ENCODE data around the gene STXBP2. TPM values are rescaled to one million over a fixed set of nuclear protein-coding genes. Genes with fewer than 3 reads are reported as not detected.
A peak's percentile ranks its signal among the peaks of the same experiment; 100 is the strongest.

STXBP2 gene
- total RNA-seq, 2 donors from 2014 or later: 119 to 126 TPM

DNA sequence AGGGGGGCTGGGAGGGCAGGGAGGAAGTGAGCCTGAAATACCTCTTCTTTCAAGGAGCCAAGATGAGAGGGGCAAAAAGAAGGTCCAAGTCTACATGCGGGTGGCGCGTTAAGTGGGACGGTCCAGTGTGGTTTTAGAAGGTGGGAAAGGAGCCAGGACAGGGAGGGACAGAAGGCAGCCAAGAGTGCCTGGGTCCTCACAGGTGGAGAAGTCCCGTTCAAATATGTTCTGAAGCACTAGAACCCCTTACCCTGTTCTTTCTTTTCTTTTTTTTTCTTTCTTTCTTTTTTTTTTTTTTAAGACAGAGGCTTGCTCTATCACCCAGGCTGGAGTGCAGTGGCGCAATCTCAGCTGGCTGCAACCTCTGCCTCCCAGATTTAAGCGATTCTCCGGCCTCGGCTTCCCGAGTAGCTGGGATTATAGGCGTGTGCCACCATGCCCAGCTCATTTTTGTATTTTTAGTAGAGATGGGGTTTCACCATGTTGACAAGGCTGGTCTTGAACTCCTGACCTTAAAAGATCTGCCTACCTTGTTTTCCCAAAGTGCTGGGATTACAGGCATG, 33.9 kb upstream of the STXBP2 start:
- Mint-ChIP-seq H3K27ac (no peak overlapping the region), H3K27me3 (ENCODE audit: insufficient read depth) (no peaks in the 10 kb centered on the region), H3K9me3 (peaks cover 3% of the 10 kb centered on the region), H3K4me1 (peaks cover 9% of the 10 kb centered on the region), H3K36me3 (ENCODE audit: low read depth) (peaks cover 42% of the 10 kb centered on the region), H3K4me3 (no peak overlapping the region)
- H3K4me3 ChIP-seq (ENCODE audit: low read length): no peak overlapping the region
- no peaks in the 10 kb centered on the region for H3K4me1 ChIP-seq (ENCODE audit: control insufficient read depth, insufficient read depth, low read length)
- H3K27ac ChIP-seq (ENCODE audit: low read depth, low read length): no peak overlapping the region
- H3K36me3 ChIP-seq (ENCODE audit: control insufficient read depth, insufficient read depth, low read length): peaks cover 22% of the 10 kb centered on the region
- no peak for DNase-seq
- no peak overlapping the region for H3K9ac ChIP-seq (ENCODE audit: extremely low read depth, low read length, poor library complexity, severe bottlenecking)
- TF ChIP-seq, protein P1, sequence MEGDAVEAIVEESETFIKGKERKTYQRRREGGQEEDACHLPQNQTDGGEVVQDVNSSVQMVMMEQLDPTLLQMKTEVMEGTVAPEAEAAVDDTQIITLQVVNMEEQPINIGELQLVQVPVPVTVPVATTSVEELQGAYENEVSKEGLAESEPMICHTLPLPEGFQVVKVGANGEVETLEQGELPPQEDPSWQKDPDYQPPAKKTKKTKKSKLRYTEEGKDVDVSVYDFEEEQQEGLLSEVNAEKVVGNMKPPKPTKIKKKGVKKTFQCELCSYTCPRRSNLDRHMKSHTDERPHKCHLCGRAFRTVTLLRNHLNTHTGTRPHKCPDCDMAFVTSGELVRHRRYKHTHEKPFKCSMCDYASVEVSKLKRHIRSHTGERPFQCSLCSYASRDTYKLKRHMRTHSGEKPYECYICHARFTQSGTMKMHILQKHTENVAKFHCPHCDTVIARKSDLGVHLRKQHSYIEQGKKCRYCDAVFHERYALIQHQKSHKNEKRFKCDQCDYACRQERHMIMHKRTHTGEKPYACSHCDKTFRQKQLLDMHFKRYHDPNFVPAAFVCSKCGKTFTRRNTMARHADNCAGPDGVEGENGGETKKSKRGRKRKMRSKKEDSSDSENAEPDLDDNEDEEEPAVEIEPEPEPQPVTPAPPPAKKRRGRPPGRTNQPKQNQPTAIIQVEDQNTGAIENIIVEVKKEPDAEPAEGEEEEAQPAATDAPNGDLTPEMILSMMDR (conservative IDR thresholded peaks at IDR 0.05): no peak
- no peaks in the 10 kb centered on the region for H3K9me3 ChIP-seq (ENCODE audit: control insufficient read depth, low read length)
- 93 to 97% methylated on average over 10 to 11 of the region's 11 CpGs for WGBS, 2 experiments (ENCODE audit: insufficient coverage in 1 of 2, insufficient read length in 1 of 2)
- H3K27me3 ChIP-seq (ENCODE audit: control insufficient read depth, insufficient read depth, low read length, poor library complexity, severe bottlenecking): no peaks in the 10 kb centered on the region

DNA sequence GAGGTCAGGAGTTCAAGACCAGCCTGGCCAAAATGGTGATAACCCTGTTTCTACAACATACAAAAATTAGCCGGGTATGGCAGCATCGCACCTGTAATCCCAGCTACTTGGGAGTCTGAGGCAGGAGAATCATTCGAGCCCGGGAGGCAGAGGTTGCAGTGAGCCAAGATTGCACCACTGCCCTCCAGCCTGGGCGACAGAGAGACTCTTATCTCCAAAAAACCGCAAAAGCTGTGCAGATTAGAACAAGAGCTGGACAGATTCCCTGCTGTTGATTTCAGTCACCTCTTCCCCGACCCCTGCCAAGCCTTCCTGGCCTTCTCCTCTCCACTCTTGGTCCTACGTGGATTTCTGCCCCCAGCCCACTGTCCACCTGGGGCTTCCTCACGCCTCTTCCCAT, 33.0 kb upstream of the STXBP2 start:
- Mint-ChIP-seq H3K4me3 (no peak overlapping the region), H3K9me3 (peaks cover 3% of the 10 kb centered on the region), H3K36me3 (ENCODE audit: low read depth) (peaks cover 39% of the 10 kb centered on the region), H3K4me1 (peaks cover 5% of the 10 kb centered on the region), H3K27me3 (ENCODE audit: insufficient read depth) (no peaks in the 10 kb centered on the region), H3K27ac (peak overlapping the region; percentile 68)
- Histone ChIP-seq H3K4me3 (ENCODE audit: low read length) (no peak overlapping the region), H3K9me3 (ENCODE audit: control insufficient read depth, low read length) (no peaks in the 10 kb centered on the region), H3K9ac (ENCODE audit: extremely low read depth, low read length, poor library complexity, severe bottlenecking) (no peak overlapping the region), H3K27ac (ENCODE audit: low read depth, low read length) (no peak overlapping the region), H3K36me3 (ENCODE audit: control insufficient read depth, insufficient read depth, low read length) (peaks cover 18% of the 10 kb centered on the region), H3K27me3 (ENCODE audit: control insufficient read depth, insufficient read depth, low read length, poor library complexity, severe bottlenecking) (no peaks in the 10 kb centered on the region), H3K4me1 (ENCODE audit: control insufficient read depth, insufficient read depth, low read length) (no peaks in the 10 kb centered on the region)
- 91 to 95% methylated on average over 8 to 9 of the region's 9 CpGs for WGBS, 2 experiments (ENCODE audit: insufficient coverage in 1 of 2, insufficient read length in 1 of 2)
- no peak for DNase-seq
- TF ChIP-seq, protein P1 (conservative IDR thresholded peaks at IDR 0.05): no peak

DNA sequence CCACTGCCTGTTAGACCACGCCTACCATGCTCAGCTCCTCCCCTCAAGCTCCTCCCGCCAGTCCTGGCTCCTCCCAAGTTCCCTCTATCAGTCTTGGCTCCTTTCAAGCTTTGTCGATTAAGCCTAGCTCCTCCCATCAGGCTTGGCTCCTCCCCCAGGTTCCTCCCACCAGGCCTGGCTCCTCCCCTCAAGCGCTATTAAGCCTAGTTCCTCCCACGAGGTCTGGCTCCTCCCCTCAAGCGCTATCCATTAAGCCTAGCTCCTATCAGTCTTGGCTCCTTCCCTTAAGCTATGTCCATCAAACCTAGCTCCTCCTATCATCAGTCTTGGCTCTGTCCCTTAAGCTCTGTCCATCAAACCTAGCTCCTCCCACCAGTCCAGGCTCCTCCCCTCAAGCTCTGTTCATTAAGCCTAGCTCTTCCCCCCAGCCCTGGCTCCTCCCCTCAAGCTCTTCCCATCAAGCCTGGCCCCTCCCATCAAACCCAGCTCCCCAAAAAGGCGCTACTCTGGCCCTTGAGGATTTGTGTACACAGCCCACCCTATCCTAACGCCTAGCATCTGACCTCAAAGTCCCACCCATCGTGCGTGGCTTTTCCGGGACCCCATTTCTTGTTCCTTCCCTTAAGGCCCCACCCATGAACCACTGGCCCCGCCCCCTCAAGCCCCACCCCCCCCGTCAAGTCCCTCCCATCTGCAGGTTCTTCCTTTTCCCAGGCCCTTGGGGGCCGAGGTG, 31.3 kb upstream of the STXBP2 start:
- H3K27ac Mint-ChIP-seq: no peak overlapping the region
- Histone ChIP-seq H3K27ac (ENCODE audit: low read depth, low read length) (no peak overlapping the region), H3K4me1 (ENCODE audit: control insufficient read depth, insufficient read depth, low read length) (no peaks in the 10 kb centered on the region), H3K9me3 (ENCODE audit: control insufficient read depth, low read length) (no peaks in the 10 kb centered on the region), H3K9ac (ENCODE audit: extremely low read depth, low read length, poor library complexity, severe bottlenecking) (no peak overlapping the region), H3K27me3 (ENCODE audit: control insufficient read depth, insufficient read depth, low read length, poor library complexity, severe bottlenecking) (no peaks in the 10 kb centered on the region), H3K36me3 (ENCODE audit: control insufficient read depth, insufficient read depth, low read length) (peaks cover 18% of the 10 kb centered on the region), H3K4me3 (ENCODE audit: low read length) (no peak overlapping the region)
- TF ChIP-seq, protein P1 (conservative IDR thresholded peaks at IDR 0.05): no peak
- H3K4me3 Mint-ChIP-seq: no peak overlapping the region
- peaks cover 3% of the 10 kb centered on the region for H3K9me3 Mint-ChIP-seq
- H3K4me1 Mint-ChIP-seq: peaks cover 5% of the 10 kb centered on the region
- 90 to 93% methylated on average over 6 to 12 of the region's 14 CpGs for WGBS, 2 experiments (ENCODE audit: insufficient coverage in 1 of 2, insufficient read length in 1 of 2)
- no peaks in the 10 kb centered on the region for H3K27me3 Mint-ChIP-seq (ENCODE audit: insufficient read depth)
- DNase-seq: peak; percentile 88
- H3K36me3 Mint-ChIP-seq (ENCODE audit: low read depth): peaks cover 45% of the 10 kb centered on the region
